Activated CD4-positive, alpha-beta T cell treated with anti-CD3 and anti-CD28 coated beads, Interleukin-2, amount 50 U/mL, for 1 hour (primary cell): Measurements from ENCODE around the gene NAXD.
"Not testable (repeated sequence)": the region's sequence is repeated elsewhere in the genome, so short reads cannot be mapped to it uniquely, and the experiment has no call there.

Experiments used
- DNase-seq: peaks from one replicate; pipeline ENCODE4 v3.0.0-alpha.2; 2020

The NAXD gene

GRCh38 chr13:110615322-110616102 is at the start of gene NAXD:
TSS of gene NAXD (plus strand) at chr13:110615545. CDS start at chr13:110615602, 57 bp downstream.
- DNase-seq = peak; percentile 70

GRCh38 chr13:110566171-110566570 is 49.2 kb upstream of the NAXD start:
- no peak for DNase-seq

- DNase-seq = no peak
Observed at GRCh38 chr13:110568612-110569011, 46.7 kb upstream of the NAXD start.

GRCh38 chr13:110569962-110570361 is 45.4 kb upstream of the NAXD start:
- not testable (repeated sequence) for DNase-seq

GRCh38 chr13:110570886-110571285 is 44.5 kb upstream of the NAXD start:
- DNase-seq = no peak

- DNase-seq = no peak
Observed at GRCh38 chr13:110571896-110572777, 43.2 kb upstream of the NAXD start.

- DNase-seq = no peak
Observed at GRCh38 chr13:110572778-110573118, 42.6 kb upstream of the NAXD start.

- no peak for DNase-seq
Observed at GRCh38 chr13:110574161-110574560, 41.2 kb upstream of the NAXD start.

- DNase-seq = no peak
Observed at GRCh38 chr13:110575322-110576069, 39.8 kb upstream of the NAXD start.

- no peak for DNase-seq
Observed at GRCh38 chr13:110576070-110576394, 39.3 kb upstream of the NAXD start.

- no peak for DNase-seq
Observed at GRCh38 chr13:110576736-110577476, 38.4 kb upstream of the NAXD start.

- no peak for DNase-seq
Observed at GRCh38 chr13:110578363-110578762, 37.0 kb upstream of the NAXD start.

GRCh38 chr13:110580800-110581199 is 34.5 kb upstream of the NAXD start:
- no peak for DNase-seq

GRCh38 chr13:110581506-110582185 is 33.7 kb upstream of the NAXD start:
- DNase-seq = no peak

- no peak for DNase-seq
Observed at GRCh38 chr13:110582421-110582954, 32.9 kb upstream of the NAXD start.

- no peak for DNase-seq
Observed at GRCh38 chr13:110583178-110583865, 32.0 kb upstream of the NAXD start.

- no peak for DNase-seq
Observed at GRCh38 chr13:110589793-110590390, 25.5 kb upstream of the NAXD start.

- no peak for DNase-seq
Observed at GRCh38 chr13:110590577-110590976, 24.8 kb upstream of the NAXD start.

- DNase-seq = no peak
Observed at GRCh38 chr13:110592665-110593064, 22.7 kb upstream of the NAXD start.

- DNase-seq = no peak
Observed at GRCh38 chr13:110593430-110594130, 21.8 kb upstream of the NAXD start.
